GM21619 (cell line): ENCODE data around the gene ANO1.
"Not testable (repeated sequence)": the region's sequence is repeated elsewhere in the genome, so short reads cannot be mapped to it uniquely, and the experiment has no call there.

Experiments used
- ATAC-seq: cut with Tn5 transposase; IDR thresholded peaks from one replicate; pipeline ENCODE4 v1.9.1; 2021; ENCODE audit not compliant: unreplicated experiment

The ANO1 gene

DNA sequence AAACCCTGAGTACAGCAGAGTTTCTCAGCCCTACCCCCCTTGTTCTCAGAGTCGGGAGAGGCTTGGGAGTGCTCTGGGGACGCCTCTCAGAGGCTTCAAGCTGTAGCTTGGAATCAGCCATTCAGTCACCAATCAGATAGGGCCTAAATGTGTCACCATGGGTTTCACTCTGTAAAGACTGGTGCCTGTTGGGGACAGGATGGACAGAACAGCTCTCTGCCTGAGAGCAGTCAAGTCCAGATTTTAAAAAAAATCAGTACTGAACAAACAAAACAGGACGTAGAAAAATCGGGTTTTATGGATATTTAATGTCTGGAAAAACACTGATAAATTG lies 126.3 kb downstream of the ANO1 start:
- ATAC-seq: no peak

DNA sequence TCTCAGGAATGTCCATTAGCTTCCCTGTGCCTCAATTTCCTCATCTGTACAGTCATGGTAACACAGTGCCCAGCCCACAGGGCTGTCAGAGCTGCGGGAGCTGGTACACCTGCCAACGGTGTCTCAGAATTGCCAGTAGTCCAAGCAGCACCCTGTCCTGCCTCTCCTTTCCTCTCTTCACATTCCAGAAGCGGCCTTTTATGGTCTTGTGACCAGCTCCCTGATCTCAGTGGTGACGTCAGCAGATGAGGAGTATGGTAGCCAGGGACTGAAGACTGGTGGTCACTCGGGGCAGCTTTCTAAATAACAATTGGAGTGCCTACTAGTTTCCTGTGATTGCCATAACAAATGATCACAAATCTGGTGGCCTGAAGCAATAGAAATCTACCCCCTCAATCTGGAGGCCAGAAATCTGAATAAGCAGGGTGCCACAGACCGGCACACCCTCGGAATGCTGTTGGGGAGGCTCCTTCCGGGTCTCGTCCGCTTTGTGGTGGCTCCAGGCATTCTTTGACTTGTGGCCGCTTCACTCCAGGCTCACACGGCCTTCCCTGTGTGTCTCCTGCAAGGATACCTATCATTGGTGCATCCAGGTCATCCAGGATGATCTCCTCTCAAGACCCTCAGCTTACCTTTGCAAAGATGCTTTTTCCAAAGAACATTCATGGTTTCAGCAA lies 127.1 kb downstream of the ANO1 start:
- ATAC-seq: no peak

DNA sequence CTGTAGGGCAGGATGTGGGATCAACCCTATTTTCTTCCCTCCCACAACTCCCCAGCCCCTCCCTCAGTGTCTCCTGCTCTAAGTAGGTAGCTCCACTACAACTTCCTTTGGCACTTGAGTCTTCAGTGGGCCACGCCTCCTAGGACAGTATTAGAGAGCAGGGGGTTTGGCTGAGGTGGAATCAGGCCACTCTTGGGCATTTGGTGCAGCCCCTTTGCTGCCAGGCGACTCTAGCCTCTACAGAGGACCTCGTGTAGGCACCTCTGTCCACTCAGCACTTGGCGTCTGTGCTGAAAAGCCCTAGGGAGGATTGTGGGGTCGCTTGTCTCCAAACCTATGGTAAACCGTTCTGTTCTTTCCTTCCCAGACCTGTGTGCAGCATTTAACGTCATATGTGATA lies 127.6 kb downstream of the ANO1 start:
- ATAC-seq: no peak

DNA sequence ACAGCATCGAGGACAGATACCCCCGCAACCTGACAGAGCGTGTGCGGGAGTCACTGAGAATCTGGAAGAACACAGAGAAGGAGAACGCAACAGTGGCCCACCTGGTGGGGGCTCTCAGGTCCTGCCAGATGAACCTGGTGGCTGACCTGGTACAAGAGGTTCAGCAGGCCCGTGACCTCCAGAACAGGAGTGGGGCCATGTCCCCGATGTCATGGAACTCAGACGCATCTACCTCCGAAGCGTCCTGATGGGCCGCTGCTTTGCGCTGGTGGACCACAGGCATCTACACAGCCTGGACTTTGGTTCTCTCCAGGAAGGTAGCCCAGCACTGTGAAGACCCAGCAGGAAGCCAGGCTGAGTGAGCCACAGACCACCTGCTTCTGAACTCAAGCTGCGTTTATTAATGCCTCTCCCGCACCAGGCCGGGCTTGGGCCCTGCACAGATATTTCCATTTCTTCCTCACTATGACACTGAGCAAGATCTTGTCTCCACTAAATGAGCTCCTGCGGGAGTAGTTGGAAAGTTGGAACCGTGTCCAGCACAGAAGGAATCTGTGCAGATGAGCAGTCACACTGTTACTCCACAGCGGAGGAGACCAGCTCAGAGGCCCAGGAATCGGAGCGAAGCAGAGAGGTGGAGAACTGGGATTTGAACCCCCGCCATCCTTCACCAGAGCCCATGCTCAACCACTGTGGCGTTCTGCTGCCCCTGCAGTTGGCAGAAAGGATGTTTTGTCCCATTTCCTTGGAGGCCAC lies 128.3 kb downstream of the ANO1 start:
- no peak for ATAC-seq

DNA sequence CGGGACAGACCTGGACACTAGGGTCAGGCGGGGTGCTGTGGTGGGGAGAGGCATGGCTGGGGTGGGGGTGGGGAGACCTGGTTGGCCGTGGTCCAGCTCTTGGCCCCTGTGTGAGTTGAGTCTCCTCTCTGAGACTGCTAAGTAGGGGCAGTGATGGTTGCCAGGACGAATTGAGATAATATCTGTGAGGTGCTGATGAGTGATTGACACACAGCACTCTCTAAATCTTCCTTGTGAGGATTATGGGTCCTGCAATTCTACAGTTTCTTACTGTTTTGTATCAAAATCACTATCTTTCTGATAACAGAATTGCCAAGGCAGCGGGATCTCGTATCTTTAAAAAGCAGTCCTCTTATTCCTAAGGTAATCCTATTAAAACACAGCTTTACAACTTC lies 128.9 kb downstream of the ANO1 start:
- no peak for ATAC-seq

DNA sequence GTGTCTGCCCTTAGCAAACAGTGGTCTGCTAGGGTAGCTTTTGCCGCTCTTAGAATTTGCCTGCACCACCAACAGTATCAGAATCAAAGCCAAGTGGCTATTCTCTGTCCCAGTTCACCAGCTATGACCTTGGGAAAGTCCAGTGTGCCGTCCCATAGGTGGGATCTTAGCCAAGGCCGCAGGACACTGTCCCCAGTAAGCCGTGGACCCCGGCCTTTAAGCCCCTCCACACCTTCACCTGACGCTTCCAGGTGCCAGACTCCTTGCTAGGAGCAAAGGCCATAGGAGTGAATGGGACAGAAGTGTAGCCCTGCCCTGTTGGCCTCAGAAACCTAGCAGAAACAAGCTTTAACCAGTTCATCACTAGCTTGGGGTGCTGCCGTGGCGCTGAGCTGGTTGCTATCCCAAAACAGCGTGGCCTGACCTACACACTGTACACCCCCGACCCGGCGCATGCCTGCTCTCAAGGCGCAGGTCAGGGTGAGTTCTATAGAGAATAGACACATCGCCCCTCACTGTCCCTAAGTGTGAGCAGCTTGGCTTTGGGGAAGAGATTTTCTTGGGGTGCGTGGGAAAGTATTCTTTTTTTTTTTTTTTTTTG lies 129.5 kb downstream of the ANO1 start:
- no peak for ATAC-seq

DNA sequence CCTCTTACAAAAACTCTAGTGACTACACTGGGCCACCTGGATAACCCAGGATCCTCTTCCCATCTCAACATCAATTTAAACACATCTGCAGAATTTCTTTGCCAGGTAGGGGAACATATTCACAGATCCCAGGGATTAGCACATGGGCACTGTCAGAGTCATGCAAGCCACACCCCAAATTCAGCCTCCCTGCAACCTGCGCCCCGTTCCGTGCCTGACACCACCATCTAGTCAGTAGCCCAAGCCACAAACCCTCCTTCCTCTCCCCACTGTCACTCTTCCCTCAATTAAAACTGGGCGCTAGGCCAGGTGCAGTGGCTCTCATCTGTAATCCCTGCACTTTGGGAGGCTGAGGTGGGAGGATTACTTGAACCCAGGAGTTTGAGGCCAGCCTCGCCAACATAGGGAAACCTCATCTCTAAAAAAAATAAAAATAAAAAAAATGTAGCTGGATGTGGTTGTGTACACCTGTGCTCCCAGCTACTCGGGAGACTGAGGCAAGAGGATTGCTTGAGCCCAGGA lies 131.3 kb downstream of the ANO1 start:
- ATAC-seq: no peak

DNA sequence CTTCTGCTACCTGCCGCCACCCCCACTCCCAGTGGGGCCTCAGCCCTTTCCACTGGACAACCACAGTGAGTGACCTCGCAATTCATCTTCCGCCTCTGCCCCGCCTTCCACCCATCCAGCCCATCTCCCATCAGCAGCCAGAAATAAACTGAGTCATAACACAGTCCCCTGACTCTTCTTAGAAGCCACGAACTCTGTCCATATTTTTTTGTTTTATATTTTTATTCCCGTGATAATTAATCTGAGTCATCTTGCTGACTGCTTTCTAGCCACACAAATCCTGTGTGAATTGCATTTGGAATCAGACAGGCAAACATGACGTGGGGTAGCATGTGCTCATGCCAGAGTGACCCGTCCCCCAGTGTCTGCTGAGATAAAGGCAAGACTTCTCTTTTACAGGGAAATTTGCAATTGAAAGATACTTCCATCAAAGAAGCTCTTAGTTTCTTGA lies 132.0 kb downstream of the ANO1 start:
- ATAC-seq: no peak

DNA sequence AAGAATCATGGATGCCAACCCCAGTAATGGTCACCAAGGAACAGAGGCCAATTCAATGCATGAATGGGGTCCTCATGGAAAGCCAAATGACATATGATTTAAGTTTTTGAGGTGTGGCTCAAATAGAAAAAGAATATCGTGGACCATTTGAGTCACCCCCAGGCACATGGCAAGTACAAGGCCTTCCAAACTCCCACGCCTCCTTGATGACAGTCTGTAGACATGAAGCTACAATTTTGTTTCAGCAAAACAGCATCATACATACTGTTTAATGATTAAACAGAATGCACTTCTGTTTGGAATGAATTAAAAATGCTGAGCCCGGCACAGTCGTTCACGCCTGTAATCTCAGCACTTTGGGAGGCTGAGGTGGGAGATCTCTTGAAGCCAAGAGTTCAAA lies 132.4 kb downstream of the ANO1 start:
- no peak for ATAC-seq

DNA sequence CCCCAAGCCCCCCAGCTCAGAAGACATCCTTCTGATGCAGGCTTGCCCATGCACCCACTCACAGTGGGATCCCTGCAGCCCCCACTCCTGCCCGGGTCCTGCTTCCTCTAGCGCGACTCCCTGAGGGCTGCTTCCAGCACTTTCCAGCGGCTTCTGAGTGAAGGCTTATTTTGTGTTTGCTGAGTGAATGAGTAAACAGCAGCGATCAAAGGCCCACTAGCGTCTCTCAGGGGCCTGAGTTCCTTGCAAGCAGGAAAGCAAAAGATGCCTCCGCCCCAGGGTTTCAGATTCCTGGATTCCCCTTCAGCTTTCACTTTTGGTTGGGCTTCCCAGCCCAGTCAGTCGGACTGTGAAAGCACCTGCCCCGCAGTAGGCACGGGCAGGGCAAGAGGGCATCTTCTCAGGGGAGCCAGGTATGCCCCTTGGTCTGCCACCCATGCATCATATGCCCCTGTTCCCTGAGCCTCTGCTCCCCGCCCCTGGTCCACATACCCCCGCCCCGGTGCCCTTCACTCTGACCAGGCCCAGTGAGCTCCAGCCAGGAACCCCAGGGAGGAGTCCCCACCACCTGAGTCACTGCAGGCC lies 134.2 kb downstream of the ANO1 start:
- ATAC-seq: no peak

DNA sequence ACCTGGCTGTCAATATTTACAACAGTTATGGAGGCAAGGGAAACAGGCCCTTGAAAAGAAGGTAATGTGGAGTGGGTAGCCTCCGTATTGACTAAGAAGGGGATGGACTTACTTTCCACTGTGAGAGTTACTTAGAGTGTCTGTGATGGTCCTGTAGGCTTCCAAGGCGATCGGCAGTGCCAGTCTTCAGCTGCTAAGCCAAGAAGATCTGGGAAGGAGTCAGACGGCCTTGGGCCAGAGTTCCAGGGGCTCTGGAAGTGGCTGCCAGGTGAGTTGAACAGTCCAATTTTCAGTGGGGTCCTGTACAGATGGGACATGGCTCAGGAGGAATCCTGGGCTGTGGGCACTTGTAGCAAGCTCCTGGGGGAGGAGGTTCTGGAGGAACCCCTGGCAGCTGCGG lies 139.3 kb downstream of the ANO1 start:
- ATAC-seq: not testable (repeated sequence)

DNA sequence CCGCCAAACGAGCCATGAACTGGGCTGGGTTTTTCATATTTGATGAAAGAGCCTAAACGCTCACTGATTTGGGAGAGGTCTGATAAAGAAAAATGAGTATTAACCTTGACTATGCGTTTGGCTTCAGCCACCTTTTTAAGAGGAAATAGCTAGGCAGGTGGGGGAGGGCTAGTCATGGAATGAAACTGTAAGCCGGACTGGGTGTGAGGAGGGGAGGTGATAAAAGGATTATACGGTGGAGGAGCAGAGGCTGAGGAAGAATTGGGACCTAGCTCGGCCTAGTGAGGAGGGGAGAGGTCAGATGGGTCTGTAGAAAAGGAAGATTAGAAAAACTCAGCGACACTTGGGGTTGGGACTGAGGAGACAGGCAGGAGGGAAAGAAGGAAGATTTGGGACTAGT lies 140.0 kb downstream of the ANO1 start:
- ATAC-seq: not testable (repeated sequence)

DNA sequence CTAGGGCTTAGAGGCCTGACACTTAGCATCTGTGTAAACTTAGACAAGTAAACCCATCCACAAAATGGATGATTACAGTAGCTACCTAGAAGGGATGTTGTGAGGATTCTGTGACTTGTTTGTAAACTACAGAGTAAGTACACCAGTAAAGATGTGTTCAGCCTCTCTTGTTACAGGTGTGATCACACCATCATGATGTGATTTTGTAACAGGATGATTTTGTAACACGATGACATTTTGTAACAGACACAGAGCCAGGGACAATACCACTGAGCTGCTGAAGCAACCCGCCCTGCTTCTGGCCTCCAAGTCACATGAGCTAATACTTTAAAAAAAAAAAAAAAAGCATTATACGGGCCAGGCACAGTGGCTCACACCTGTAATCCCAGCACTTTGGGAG lies 142.0 kb downstream of the ANO1 start:
- no peak for ATAC-seq

DNA sequence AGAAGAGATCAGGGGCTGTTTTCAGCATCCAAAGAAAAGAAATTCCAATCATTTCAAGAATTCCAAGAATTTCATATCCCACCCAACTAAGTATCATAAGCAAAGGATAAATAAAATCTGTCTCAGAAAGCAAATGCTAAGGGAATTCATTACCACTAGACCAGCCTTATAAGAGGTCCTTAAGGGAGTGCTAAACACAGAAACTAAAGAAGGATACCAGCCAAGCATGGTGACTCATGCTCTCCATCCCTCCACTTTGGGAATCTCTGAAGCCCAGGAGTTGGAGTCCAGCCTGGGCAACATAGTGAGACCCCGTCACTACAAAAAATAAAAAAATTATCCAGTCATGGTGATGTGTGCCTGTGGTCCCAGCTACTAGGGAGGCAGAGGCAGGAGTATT lies 142.8 kb downstream of the ANO1 start:
- no peak for ATAC-seq

DNA sequence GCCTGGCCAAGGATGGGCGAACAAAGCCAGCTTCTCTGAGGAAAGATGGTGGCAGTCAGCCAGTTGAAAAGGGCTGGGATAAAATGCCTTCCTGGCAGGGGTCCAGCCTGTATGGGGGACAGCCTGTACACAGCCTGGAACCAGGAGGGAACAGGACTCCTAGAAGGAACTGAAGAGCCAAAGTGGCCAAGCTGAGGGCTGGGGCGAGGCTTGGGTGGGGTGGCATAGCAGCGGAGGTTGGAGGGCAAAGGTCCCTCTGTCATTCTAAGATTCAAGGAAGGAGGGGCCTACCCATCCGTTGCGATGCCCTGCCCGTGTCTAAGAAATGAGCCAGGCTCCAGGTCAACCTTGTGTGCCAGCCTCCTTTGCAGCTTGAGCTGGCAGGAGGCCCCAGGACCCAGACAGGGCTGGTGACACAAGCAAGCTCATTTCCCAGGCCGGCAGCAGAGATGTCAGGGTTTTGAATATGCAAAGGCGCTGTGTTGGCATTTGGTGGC lies 147.6 kb downstream of the ANO1 start:
- ATAC-seq: no peak

DNA sequence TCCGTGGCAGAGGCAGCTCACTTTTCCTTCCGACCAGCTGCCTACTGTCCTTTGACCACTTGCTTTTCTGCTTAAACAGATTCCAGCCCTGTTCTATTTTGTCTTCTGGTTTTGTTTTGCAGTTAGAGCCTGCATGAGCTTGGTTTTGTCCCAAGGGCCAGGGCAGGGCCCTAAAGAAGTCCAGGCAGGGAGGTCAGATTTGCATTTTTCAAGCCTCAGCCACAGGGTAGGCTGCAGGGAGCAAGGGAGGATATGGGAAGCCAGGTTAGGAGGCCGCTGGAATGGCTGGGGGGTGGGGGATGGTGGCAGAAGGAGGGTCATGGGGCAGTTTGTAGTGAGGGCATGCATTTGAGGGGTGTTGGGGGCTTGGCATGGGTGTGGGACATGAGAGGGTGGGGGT lies 148.1 kb downstream of the ANO1 start:
- ATAC-seq: no peak

DNA sequence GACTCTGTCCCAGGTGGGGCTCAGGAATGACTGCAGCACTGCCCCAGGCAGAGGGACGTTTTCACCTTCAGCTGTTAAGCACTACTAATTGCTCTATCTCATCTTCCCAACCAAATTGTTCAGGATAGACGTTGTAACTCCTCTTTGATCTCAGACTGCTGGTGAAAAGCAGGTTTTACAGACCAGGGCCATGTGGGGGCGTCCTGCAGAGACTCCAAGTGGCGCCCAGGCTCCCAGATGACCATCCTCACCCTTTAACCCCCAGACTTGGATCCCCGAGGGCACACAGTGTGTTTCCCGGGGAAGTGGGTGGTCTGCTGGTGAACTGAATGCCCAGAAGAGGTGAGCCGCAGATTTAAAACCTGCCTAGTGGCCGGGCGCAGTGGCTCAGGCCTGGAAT lies 148.8 kb downstream of the ANO1 start:
- no peak for ATAC-seq

DNA sequence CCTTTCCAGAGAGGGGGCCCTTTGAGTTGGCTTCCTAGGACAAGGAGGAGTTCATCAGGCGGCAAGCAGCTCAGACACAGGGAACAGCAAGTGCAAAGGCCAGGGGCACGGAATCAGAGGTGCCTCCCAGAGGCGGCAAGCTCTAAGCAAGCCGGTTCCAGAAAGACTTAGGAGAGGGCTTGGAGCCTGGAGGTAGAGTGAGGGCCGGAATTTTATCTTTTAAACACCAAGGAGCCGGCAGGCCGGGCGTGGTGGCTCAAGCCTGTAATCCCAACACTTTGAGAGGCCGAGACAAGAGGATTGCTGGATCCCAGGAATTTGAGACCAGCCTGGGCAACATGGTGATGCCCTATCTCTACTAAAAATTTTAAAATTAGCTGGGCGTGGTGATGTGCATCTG lies 151.6 kb downstream of the ANO1 start:
- ATAC-seq: no peak

DNA sequence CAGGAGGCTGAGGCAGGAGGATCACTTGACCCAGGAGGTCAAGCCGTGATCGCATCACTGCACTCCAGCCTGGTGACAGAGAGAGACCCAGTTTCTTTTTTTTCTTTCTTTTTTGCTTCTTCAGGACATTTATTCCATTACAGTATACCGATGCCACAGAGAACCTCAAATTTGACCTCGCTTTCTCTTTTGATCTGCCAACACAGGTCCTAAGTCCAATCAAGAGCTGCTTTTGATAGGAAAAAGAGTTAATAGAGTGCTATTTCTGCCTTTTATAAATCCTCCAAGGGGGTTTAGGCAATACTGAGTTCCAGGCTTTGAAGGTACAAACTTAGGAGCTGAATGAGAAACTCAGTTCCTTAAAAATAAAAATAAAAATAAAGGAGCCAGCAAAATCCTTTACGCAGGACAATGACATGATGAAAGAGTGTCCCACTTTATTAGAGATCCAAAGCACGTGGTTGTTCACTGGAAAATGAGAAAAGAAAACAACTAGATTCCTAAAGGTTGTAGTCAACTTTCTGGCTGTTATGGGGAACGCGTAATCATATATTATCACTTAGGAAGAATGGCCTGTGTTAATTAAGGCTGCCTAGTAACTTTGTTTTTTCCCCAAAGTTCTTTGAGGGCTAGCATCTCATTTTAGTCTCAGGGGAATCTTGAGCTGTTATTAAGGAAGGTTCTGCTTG lies 152.2 kb downstream of the ANO1 start:
- no peak for ATAC-seq

DNA sequence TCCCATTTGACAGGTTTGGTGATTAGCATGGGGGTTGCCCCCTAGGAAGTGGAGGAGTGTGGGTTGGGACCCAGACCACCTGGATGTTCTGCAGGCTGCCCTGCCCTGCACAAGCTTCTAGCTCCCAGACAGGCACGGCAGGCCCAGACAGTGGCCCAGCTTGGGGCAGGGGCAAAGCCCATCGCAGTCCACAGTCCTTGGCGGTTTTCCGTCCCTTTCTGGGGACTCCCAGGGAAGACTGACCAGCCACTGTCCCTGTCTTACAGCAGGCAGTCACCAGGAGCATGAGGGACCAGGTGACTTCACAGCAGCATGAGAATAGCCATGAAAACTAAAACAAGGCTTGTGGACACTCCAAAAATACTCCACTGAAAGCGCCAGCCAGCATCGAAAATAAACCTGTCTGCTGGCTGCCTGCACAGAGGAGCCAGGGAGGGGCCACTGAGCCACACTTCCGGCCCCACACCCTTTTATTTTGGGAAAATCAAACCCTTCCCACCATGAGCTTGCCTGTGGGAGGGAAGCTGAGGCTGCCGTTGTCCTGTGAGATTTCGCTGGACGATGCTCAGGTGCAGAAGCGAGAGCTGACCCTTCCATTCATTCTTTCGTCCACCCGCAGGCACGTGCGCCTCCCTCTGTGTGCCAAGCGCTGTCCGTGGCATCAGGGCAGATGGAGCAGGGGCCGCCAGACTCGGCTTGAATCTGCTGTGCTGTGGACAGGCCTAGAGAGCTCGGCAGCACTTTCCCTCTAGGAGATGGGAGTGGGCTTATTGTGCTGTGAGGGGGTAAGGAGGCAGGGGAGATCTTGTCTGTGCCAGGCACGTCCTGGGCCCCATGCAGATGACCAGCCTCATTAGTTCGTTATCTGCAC lies 153.0 kb downstream of the ANO1 start:
- ATAC-seq: no peak
